Thyroid gland (tissue), 4 donors: ENCODE measurements around the gene TEX10.

Experiments used
- POLR2A ChIP-seq, 2 donors: fragments of 450-650 bp; IDR thresholded peaks; one replicate each; pipeline ENCODE4 v1.6.1; 2017; ENCODE audit warnings: antibody characterized with exemption in 2 of 2, mild to moderate bottlenecking in 2 of 2, moderate library complexity in 1 of 2
- TF ChIP-seq, protein P1 (sequence below), 6 experiments: fragments of 200-600 bp in 3 of 6; fragments of 450-650 bp in 3 of 6; sonication (generic) in 3 of 6; IDR thresholded peaks; one replicate each; pipeline ENCODE4 v1.5.1; 2016 to 2019; ENCODE audit warnings: antibody characterized with exemption in 6 of 6, mild to moderate bottlenecking in 2 of 6, inconsistent platforms in 1 of 6, moderate library complexity in 1 of 6

DNA sequence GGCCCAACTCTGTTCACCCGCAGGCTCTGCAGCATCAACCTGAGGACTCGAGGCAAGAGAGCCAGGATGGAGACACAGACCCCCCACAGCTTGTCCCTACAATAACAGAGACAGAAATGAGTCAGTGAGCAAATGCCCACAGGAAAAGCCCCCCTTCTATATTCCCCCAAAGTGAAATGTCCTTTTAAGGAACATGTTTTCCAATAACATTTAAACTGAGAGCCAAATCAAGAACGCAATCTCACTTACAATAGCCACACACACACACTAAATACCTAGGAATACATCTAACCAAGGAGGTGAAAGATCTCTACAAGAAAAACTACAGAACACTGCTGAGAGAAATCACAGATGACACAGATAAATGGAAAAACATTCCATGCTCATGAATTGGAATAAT, 49.0 kb downstream of the TEX10 start:
- TF ChIP-seq, protein P1, sequence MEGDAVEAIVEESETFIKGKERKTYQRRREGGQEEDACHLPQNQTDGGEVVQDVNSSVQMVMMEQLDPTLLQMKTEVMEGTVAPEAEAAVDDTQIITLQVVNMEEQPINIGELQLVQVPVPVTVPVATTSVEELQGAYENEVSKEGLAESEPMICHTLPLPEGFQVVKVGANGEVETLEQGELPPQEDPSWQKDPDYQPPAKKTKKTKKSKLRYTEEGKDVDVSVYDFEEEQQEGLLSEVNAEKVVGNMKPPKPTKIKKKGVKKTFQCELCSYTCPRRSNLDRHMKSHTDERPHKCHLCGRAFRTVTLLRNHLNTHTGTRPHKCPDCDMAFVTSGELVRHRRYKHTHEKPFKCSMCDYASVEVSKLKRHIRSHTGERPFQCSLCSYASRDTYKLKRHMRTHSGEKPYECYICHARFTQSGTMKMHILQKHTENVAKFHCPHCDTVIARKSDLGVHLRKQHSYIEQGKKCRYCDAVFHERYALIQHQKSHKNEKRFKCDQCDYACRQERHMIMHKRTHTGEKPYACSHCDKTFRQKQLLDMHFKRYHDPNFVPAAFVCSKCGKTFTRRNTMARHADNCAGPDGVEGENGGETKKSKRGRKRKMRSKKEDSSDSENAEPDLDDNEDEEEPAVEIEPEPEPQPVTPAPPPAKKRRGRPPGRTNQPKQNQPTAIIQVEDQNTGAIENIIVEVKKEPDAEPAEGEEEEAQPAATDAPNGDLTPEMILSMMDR (IDR thresholded peaks at IDR 0.05): no peak
- no peak for TF ChIP-seq POLR2A (IDR thresholded peaks at IDR 0.05)
